ENCODE results near the gene NCBP1. TPM values are rescaled to one million over a fixed set of nuclear protein-coding genes. Genes with fewer than 3 reads are reported as not detected.

NCBP1 gene
- total RNA-seq, 2 experiments from 2014 or later, result 37.6 to 41.7 TPM

DNA sequence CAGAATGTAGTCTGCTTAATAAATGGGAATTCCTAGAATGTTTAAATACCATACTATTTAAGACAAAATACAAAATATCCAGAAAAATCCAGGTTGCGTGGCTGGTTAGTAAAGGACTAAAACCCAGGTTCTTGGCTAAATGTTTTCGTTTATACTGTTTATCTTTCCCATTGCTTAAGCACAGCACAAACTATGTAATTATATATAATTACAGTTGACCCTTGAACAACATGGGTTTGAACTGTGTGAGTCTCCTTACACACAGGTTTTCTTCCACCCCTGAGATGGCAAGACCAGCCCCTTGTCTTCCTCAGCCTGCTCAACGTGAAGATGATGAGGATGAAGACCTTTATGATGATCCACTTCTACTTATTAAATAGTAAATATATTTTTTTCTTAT, 38.8 kb downstream of the NCBP1 start:
- ChIA-PET POLR2A (no interaction called here), CTCF (no interaction called here)
- no peak overlapping the region for H3K27ac Mint-ChIP-seq
- H3K4me1 Mint-ChIP-seq (ENCODE audit: low read depth), result peaks cover 20% of the 10 kb centered on the region
- H3K27me3 Mint-ChIP-seq, result no peaks in the 10 kb centered on the region
- H3K9me3 Mint-ChIP-seq, result no peaks in the 10 kb centered on the region
- no peak overlapping the region for H3K4me3 Mint-ChIP-seq
- H3K36me3 Mint-ChIP-seq (ENCODE audit: low read depth), result peaks cover 53% of the 10 kb centered on the region
- ATAC-seq (no peak), DNase-seq (no peak)
- TF ChIP-seq CTCF (IDR thresholded peaks at IDR 0.05), result no peak
- intact Hi-C loops (cut with micrococcal nuclease), result no loop called here

DNA sequence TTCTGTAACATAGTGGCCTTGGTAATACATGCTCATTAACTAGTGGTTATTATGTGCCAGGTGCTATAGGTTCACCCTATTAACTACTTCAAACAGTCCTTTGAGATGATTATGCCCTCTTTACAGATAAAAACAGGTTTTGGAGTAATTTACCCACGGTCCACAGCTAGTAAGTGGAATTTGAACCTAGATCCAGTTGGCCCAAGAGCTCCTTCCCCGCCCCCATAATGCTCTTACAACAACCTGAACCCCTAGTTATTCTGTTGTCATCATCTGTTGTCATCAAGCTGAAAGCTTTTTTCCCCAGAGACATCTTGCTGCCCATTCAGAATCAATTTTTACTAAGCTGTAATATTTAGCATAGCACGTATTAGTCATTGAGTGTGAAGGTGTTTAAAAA, 40.3 kb downstream of the NCBP1 start:
- no peak for DNase-seq
- no peak for ATAC-seq
- Mint-ChIP-seq H3K9me3 (no peaks in the 10 kb centered on the region), H3K36me3 (ENCODE audit: low read depth) (peaks cover 49% of the 10 kb centered on the region), H3K4me1 (ENCODE audit: low read depth) (peaks cover 14% of the 10 kb centered on the region), H3K27ac (peak overlapping the region; percentile 56), H3K27me3 (no peaks in the 10 kb centered on the region), H3K4me3 (no peak overlapping the region)
- intact Hi-C loops (cut with micrococcal nuclease), result no loop called here
- POLR2A ChIA-PET, result no interaction called here
- no peak for TF ChIP-seq CTCF (IDR thresholded peaks at IDR 0.05)
- CTCF ChIA-PET, result interaction anchor here (1.0 to 1.4 kb wide), 2 partner anchors 9 to 76 kb away, joined by 3 read pairs; no protein-coding TSS in a partner anchor

DNA sequence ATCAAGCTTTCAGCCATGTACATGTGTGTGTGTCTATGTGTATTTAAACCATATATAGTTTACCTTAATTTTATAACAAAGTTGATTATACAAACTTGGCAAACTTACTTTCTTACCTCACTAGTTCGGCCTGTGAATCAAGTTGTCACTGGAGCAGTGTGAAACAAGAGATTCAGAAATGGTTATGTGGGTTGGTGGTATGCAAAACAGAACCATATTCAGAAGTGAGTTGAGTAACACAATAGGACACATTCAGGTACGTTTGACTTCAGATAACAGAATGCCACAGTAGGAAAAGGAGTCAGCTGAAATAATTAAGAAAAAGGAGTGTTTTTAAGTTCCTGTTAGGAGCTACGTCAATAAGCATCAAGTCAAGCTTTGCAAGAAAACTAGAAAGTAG, 42.0 kb downstream of the NCBP1 start:
- H3K27me3 Mint-ChIP-seq, result no peaks in the 10 kb centered on the region
- no peak overlapping the region for H3K4me3 Mint-ChIP-seq
- ChIA-PET POLR2A (interaction anchor here (0.8 to 1.0 kb wide), 3 partner anchors 8 to 28 kb away, joined by 3 read pairs; no protein-coding TSS in a partner anchor), CTCF (interaction anchor here (1.2 kb wide), 1 partner anchor 215 kb away, joined by 5 read pairs; no protein-coding TSS in a partner anchor)
- ATAC-seq, result no peak
- peak overlapping the region; percentile 4 for H3K27ac Mint-ChIP-seq
- peaks cover 42% of the 10 kb centered on the region for H3K36me3 Mint-ChIP-seq (ENCODE audit: low read depth)
- DNase-seq, result no peak
- H3K4me1 Mint-ChIP-seq (ENCODE audit: low read depth), result peaks cover 14% of the 10 kb centered on the region
- no peak for TF ChIP-seq CTCF (IDR thresholded peaks at IDR 0.05)
- no peaks in the 10 kb centered on the region for H3K9me3 Mint-ChIP-seq
- intact Hi-C loops (cut with micrococcal nuclease), result no loop called here

DNA sequence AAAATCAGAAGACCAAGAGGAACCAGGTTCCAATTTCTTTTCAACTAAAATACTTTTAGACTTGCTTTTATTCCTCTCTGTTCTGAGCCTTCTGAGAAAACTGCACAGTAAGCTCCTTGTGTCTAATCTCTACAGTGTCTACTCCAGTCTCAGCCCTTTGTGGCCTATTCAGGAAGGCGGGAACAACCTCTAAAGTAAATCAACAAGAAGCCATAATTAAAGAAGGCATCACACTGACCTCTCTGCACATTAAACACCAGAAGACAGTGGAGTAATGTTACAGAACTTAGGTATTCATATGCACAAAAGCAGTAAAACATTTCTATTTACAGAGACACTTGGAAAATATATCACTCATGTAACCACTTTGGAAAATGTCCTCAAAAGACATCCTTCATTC, 48.6 kb downstream of the NCBP1 start:
- peaks cover 13% of the 10 kb centered on the region for H3K4me1 Mint-ChIP-seq (ENCODE audit: low read depth)
- no peak for TF ChIP-seq CTCF (IDR thresholded peaks at IDR 0.05)
- no peak overlapping the region for H3K4me3 Mint-ChIP-seq
- peaks cover 32% of the 10 kb centered on the region for H3K36me3 Mint-ChIP-seq (ENCODE audit: low read depth)
- H3K27ac Mint-ChIP-seq, result peak overlapping the region; percentile 73
- ChIA-PET POLR2A (interaction anchor here (0.6 to 1.5 kb wide), 2 partner anchors 48 to 138 kb away, joined by 3 to 4 read pairs; partner anchors contain the start of gene NCBP1), CTCF (interaction anchor here (0.7 kb wide), 1 partner anchor 9 kb away, joined by 4 read pairs; no protein-coding TSS in a partner anchor)
- intact Hi-C loops (cut with micrococcal nuclease), result no loop called here
- H3K9me3 Mint-ChIP-seq, result no peaks in the 10 kb centered on the region
- no peak for ATAC-seq
- DNase-seq, result no peak
- no peaks in the 10 kb centered on the region for H3K27me3 Mint-ChIP-seq

GRCh38 chr9:97688654-97689053, 55.0 kb downstream of the NCBP1 start:
- Mint-ChIP-seq H3K27me3 (no peaks in the 10 kb centered on the region), H3K36me3 (ENCODE audit: low read depth) (peaks cover 31% of the 10 kb centered on the region), H3K4me3 (no peak overlapping the region), H3K27ac (no peak overlapping the region), H3K9me3 (no peaks in the 10 kb centered on the region), H3K4me1 (ENCODE audit: low read depth) (peaks cover 11% of the 10 kb centered on the region)
- no peak for TF ChIP-seq CTCF (IDR thresholded peaks at IDR 0.05)
- DNase-seq (no peak), ATAC-seq (no peak)
- ChIA-PET POLR2A (interaction anchor here (0.5 to 2.2 kb wide), 3 partner anchors 8 to 178 kb away, joined by 3 to 14 read pairs (median 3); partner anchors contain the start of gene XPA), CTCF (interaction anchor here (0.7 to 1.6 kb wide), 2 partner anchors 42 to 212 kb away, joined by 4 read pairs; no protein-coding TSS in a partner anchor)
- intact Hi-C loops (cut with micrococcal nuclease), result no loop called here
